H1 (cell line): ENCODE results near the gene ZNF771. TPM values are rescaled to one million over a fixed set of nuclear protein-coding genes. Genes with fewer than 3 reads are reported as not detected.

Experiments
- CTCF ChIA-PET: fragments of 300-600 bp; sonication (Branson Sonifier 250); formaldehyde crosslinking; loops from one replicate; lab custom pipeline; 2021; ENCODE audit not compliant: partially characterized antibody; lab: Charles Lee
- POLR2A ChIA-PET: fragments of 300-600 bp; sonication (Branson Sonifier 250); formaldehyde crosslinking; loops from one replicate; lab custom pipeline; 2021; ENCODE audit warnings: inconsistent platforms; ENCODE audit not compliant: partially characterized antibody; lab: Charles Lee
- DNase-seq, 2 experiments: peaks; one replicate each; pipeline versions ENCODE4 v3.0.0 to v3.0.0-alpha.2; 2010 to 2022; ENCODE audit warnings: low spot score in 2 of 2, low read depth in 1 of 2, mixed read lengths in 1 of 2
- FAIRE-seq: peaks from 2 replicates; lab custom pipeline; 2011; peaks lifted over from hg19 to GRCh38; lab: Jason Lieb, UNC
- H2AFZ ChIP-seq: 2 replicates; pipeline ENCODE4 v1.8.1; 2012; ENCODE audit warnings: low read length, inconsistent platforms
- H2AK5ac ChIP-seq: 2 replicates; pipeline ENCODE4 v1.6.1; 2013; ENCODE audit warnings: low read depth, low read length
- H2BK120ac ChIP-seq: replicated peaks from 2 replicates; pipeline ENCODE3; 2013; ENCODE audit warnings: low read depth, low read length, inconsistent platforms
- H2BK12ac ChIP-seq: 2 replicates; pipeline ENCODE4 v1.6.1; 2013; ENCODE audit warnings: low read depth, low read length
- H2BK15ac ChIP-seq: 2 replicates; pipeline ENCODE4 v1.6.1; 2013; ENCODE audit warnings: low read length
- H2BK20ac ChIP-seq: 2 replicates; pipeline ENCODE4 v1.6.1; 2013; ENCODE audit warnings: low read length
- H2BK5ac ChIP-seq: 2 replicates; pipeline ENCODE4 v1.6.1; 2013; ENCODE audit warnings: low read depth, low read length
- H3K14ac ChIP-seq: 2 replicates; pipeline ENCODE4 v1.6.1; 2013; ENCODE audit warnings: inconsistent platforms; ENCODE audit not compliant: insufficient read length
- H3K18ac ChIP-seq: 2 replicates; pipeline ENCODE4 v1.6.1; 2013; ENCODE audit warnings: low read length; ENCODE audit errors: extremely low read depth
- H3K23ac ChIP-seq: 2 replicates; pipeline ENCODE4 v1.6.1; 2013; ENCODE audit warnings: inconsistent platforms; ENCODE audit not compliant: insufficient read length
- H3K23me2 ChIP-seq: 2 replicates; pipeline ENCODE4 v1.6.1; 2013; ENCODE audit warnings: low read depth, low read length
- H3K27ac ChIP-seq: 2 replicates; pipeline ENCODE4 v1.6.1; 2011; ENCODE audit warnings: low read depth, low read length, inconsistent platforms
- H3K27me3 ChIP-seq, 4 experiments: replicated peaks in 1 of 4; 1 replicate in 1 of 4; 2 replicates in 3 of 4; pipeline versions ENCODE4 v1.6.1 to v1.8.1; 2011 to 2013; ENCODE audit warnings: low read length in 3 of 4, mild to moderate bottlenecking in 3 of 4, inconsistent platforms in 2 of 4, mixed read lengths in 2 of 4, moderate library complexity in 1 of 4; ENCODE audit not compliant: control insufficient read depth in 3 of 4, insufficient read depth in 3 of 4; ENCODE audit errors: extremely low read depth in 1 of 4
- H3K36me3 ChIP-seq, 4 experiments: 2 replicates each; pipeline versions ENCODE4 v1.6.1 to v1.8.1; 2011 to 2013; ENCODE audit warnings: mild to moderate bottlenecking in 4 of 4, low read length in 3 of 4, moderate library complexity in 2 of 4, control low read depth in 1 of 4, inconsistent platforms in 1 of 4; ENCODE audit not compliant: insufficient read depth in 4 of 4, control insufficient read depth in 2 of 4
- H3K4ac ChIP-seq: replicated peaks from 2 replicates; pipeline ENCODE3; 2013; ENCODE audit warnings: low read length, low read depth, mixed read lengths, inconsistent platforms; ENCODE audit not compliant: insufficient read length
- H3K4me1 ChIP-seq, 4 experiments: replicated peaks in 1 of 4; 1 replicate in 1 of 4; 2 replicates in 3 of 4; pipeline versions ENCODE4 v1.6.1 to v1.8.1; 2011 to 2013; ENCODE audit warnings: low read length in 3 of 4, inconsistent platforms in 2 of 4, mixed read lengths in 1 of 4; ENCODE audit not compliant: insufficient read depth in 4 of 4, control insufficient read depth in 3 of 4
- H3K4me2 ChIP-seq, 2 experiments: 2 replicates each; pipeline versions ENCODE4 v1.6.1 to v1.8.1; 2011 to 2013; ENCODE audit warnings: low read depth in 2 of 2, low read length in 2 of 2, control low read depth in 1 of 2, inconsistent platforms in 1 of 2, mild to moderate bottlenecking in 1 of 2; ENCODE audit not compliant: insufficient read depth in 1 of 2
- H3K4me3 ChIP-seq, 4 experiments: fragments of 200-600, 300-600 bp in 1 of 4; sonication (generic), shearing (Covaris generic), sonication (Bioruptor Twin) in 1 of 4; 2 replicates each; pipeline versions ENCODE4 v1.5.1 to v1.8.1; 2011 to 2016; ENCODE audit warnings: low read length in 4 of 4, low read depth in 3 of 4, control low read depth in 2 of 4, inconsistent platforms in 2 of 4, mild to moderate bottlenecking in 2 of 4, mixed read lengths in 1 of 4, moderate library complexity in 1 of 4; ENCODE audit not compliant: insufficient read depth in 2 of 4; ENCODE audit errors: extremely low read depth in 1 of 4
- H3K56ac ChIP-seq: replicated peaks from 2 replicates; pipeline ENCODE3; 2013; ENCODE audit warnings: low read depth, mild to moderate bottlenecking, mixed read lengths, low read length, inconsistent platforms; ENCODE audit not compliant: insufficient read length
- H3K79me1 ChIP-seq: 2 replicates; pipeline ENCODE4 v1.6.1; 2013; ENCODE audit warnings: low read depth, low read length, control low read depth
- H3K79me2 ChIP-seq, 2 experiments: 2 replicates each; pipeline versions ENCODE4 v1.6.1 to v1.8.1; 2012 to 2013; ENCODE audit warnings: low read length in 2 of 2, mild to moderate bottlenecking in 2 of 2, inconsistent platforms in 1 of 2; ENCODE audit not compliant: insufficient read depth in 2 of 2, control insufficient read depth in 1 of 2
- H3K9ac ChIP-seq, 4 experiments: replicated peaks in 1 of 4; 1 replicate in 1 of 4; 2 replicates in 3 of 4; pipeline versions ENCODE4 v1.6.1 to v1.8.1; 2011 to 2013; ENCODE audit warnings: low read depth in 3 of 4, low read length in 3 of 4, control low read depth in 2 of 4, mild to moderate bottlenecking in 2 of 4, moderate library complexity in 2 of 4, inconsistent platforms in 1 of 4; ENCODE audit errors: extremely low read depth in 1 of 4
- H3K9me3 ChIP-seq, 2 experiments: 2 replicates each; pipeline versions ENCODE4 v1.6.1 to v1.8.1; 2012 to 2013; ENCODE audit warnings: mild to moderate bottlenecking in 2 of 2, moderate library complexity in 2 of 2, control low read depth in 1 of 2, inconsistent platforms in 1 of 2, low read depth in 1 of 2, low read length in 1 of 2, mixed read lengths in 1 of 2; ENCODE audit not compliant: insufficient read depth in 2 of 2
- H4K20me1 ChIP-seq, 2 experiments: replicated peaks in 1 of 2; 2 replicates each; pipeline versions ENCODE3 to v1.8.1; 2011 to 2013; ENCODE audit warnings: inconsistent platforms in 2 of 2, low read length in 2 of 2, mild to moderate bottlenecking in 1 of 2; ENCODE audit not compliant: insufficient read depth in 2 of 2, control insufficient read depth in 1 of 2
- H4K5ac ChIP-seq: 2 replicates; pipeline ENCODE4 v1.6.1; 2013; ENCODE audit warnings: low read length, low read depth, mixed read lengths, inconsistent platforms; ENCODE audit not compliant: insufficient read length
- H4K8ac ChIP-seq: 2 replicates; pipeline ENCODE4 v1.8.0; 2013; ENCODE audit warnings: mild to moderate bottlenecking, moderate library complexity, low read length, inconsistent platforms; ENCODE audit not compliant: insufficient read depth; ENCODE audit errors: extremely low read depth
- H4K91ac ChIP-seq: replicated peaks from 2 replicates; pipeline ENCODE3; 2013; ENCODE audit warnings: low read length, mixed read lengths, inconsistent platforms; ENCODE audit not compliant: insufficient read length
- BACH1 ChIP-seq: IDR thresholded peaks from 2 replicates; pipeline ENCODE4 v1.6.1; 2012; ENCODE audit warnings: low read length, improper control_type of control experiment
- EZH2 ChIP-seq: fragments of 200-600 bp; sonication (generic); IDR thresholded peaks from 2 replicates; pipeline ENCODE4 v1.7.1; 2012; ENCODE audit warnings: low read depth, mild to moderate bottlenecking, moderate library complexity, low read length, inconsistent platforms; ENCODE audit not compliant: severe bottlenecking
- FOSL1 ChIP-seq: IDR thresholded peaks from 2 replicates; pipeline ENCODE4 v1.6.1; 2011; ENCODE audit warnings: mild to moderate bottlenecking, low read depth, low read length, moderate library complexity; ENCODE audit not compliant: insufficient read depth
- POLR2A ChIP-seq, 2 experiments: IDR thresholded peaks; 1 replicate in 1 of 2; 2 replicates in 1 of 2; pipeline ENCODE4 v1.6.1; 2011; ENCODE audit warnings: low read depth in 2 of 2, low read length in 2 of 2, mild to moderate bottlenecking in 2 of 2; ENCODE audit errors: control extremely low read depth in 1 of 2
- RBBP5 ChIP-seq: IDR thresholded peaks from 2 replicates; pipeline ENCODE4 v1.7.1; 2012; ENCODE audit warnings: low read depth, mild to moderate bottlenecking, inconsistent platforms, low read length, moderate library complexity, borderline replicate concordance
- RXRA ChIP-seq: IDR thresholded peaks from 2 replicates; pipeline ENCODE4 v1.6.1; 2011; ENCODE audit warnings: low read depth, mild to moderate bottlenecking, low read length, moderate library complexity; ENCODE audit not compliant: insufficient read depth
- TAF1 ChIP-seq: IDR thresholded peaks from 2 replicates; pipeline ENCODE4 v1.6.1; 2011; ENCODE audit warnings: mild to moderate bottlenecking, low read depth, low read length
- WGBS, 2 experiments: shearing (Covaris generic) in 1 of 2; methylation state at CpG; one replicate each; pipeline versions ENCODE4 v1.1.6 to v1.1.7; 2013 to 2015; ENCODE audit warnings: low lambda C conversion rate in 2 of 2, mixed read lengths in 2 of 2, inconsistent platforms in 1 of 2, low coverage in 1 of 2, missing lambda C conversion rate in 1 of 2; ENCODE audit not compliant: insufficient replicate concordance in 2 of 2, insufficient coverage in 1 of 2, insufficient read length in 1 of 2; ENCODE audit errors: extremely low coverage in 1 of 2, missing lambda C conversion rate in 1 of 2; 5-methylcytosine and 5-hydroxymethylcytosine counted together
- polyA plus RNA-seq, 7 experiments: library from polyadenylated mRNA; depleted of rRNA in 3 of 7; stranded (reverse) in 5 of 7; unstranded in 2 of 7; fragments of >200 nt in 5 of 7; fragments of 200-250 nt in 2 of 7; gene quantifications; 1 replicate in 5 of 7; 2 replicates in 1 of 7; 4 replicates in 1 of 7; pipeline versions ENCODE4 v1.2.1 to v1.2.3, GENCODE V29; 2011 to 2013; ENCODE audit warnings: missing spikeins in 2 of 7, mixed read lengths in 2 of 7
- total RNA-seq: library from RNA; stranded (reverse); fragmentation: NEBNext Ultra II Directional; extraction: Animal tissue kit (Norgen Biotek cat#: 25700); gene quantifications from 2 replicates; pipeline ENCODE4 v1.2.1, GENCODE V29; 2021

Gene ZNF771
- total and polyA plus RNA-seq, 2 of the 8 experiments (the other 6 are each of a cell fraction or from before 2014, with no cell fraction given) = 10.6 to 15.7 TPM

GRCh38 chr16:30397056-30397455 is 10.3 kb upstream of the ZNF771 start:
- no peaks in the 10 kb centered on the region; the same call in 1 of the 2 replicates for H3K79me1 ChIP-seq
- H3K4me2 ChIP-seq = peak overlapping the region in 1 of 2 experiments; percentile 94; a peak in 2 of 4 replicates
- H2BK20ac ChIP-seq = no peak overlapping the region
- DNase-seq = no peak
- 89% methylated on average over 4 of the region's 4 CpGs; no CpG with 5 or more reads in 1 of the 2 experiments for WGBS, 2 experiments
- H2AK5ac ChIP-seq = no peak overlapping the region
- no peak overlapping the region for H3K56ac ChIP-seq
- ChIA-PET CTCF (interaction anchor here (1.0 to 2.4 kb wide), 4 partner anchors 10 to 33 kb away, joined by 8 to 20 read pairs (median 10); partner anchors contain the start of gene ZNF771), POLR2A (interaction anchor here (1.2 to 12.6 kb wide), 6 partner anchors 10 to 48 kb away, joined by 3 to 151 read pairs (median 44); partner anchors contain the start of genes CD2BP2, MYL11, SEPTIN1 and ZNF771)
- H4K8ac ChIP-seq = no peak overlapping the region
- no peaks in the 10 kb centered on the region for H3K27me3 ChIP-seq
- no peak overlapping the region for H3K27ac ChIP-seq
- H3K4me1 ChIP-seq = peaks cover 0 to 15% (median 9%) of the 10 kb centered on the region in 4 experiments; a peak in 6 of 7 replicates
- H3K79me2 ChIP-seq = peaks cover 5 to 21% of the 10 kb centered on the region in 2 experiments; a peak in 2 of 4 replicates
- no peak overlapping the region for H3K23ac ChIP-seq
- no peak overlapping the region for H2BK15ac ChIP-seq
- H2BK120ac ChIP-seq = no peak overlapping the region
- H4K5ac ChIP-seq = no peak overlapping the region
- H3K4me3 ChIP-seq = no peak overlapping the region; a peak in 1 of 8 replicates
- no peak overlapping the region for H3K4ac ChIP-seq
- H3K23me2 ChIP-seq = peaks cover 11% of the 10 kb centered on the region; the same call in 1 of the 2 replicates
- peaks cover 4 to 21% (median 14%) of the 10 kb centered on the region in 4 experiments; a peak in 6 of 8 replicates for H3K36me3 ChIP-seq
- H2AFZ ChIP-seq = no peak overlapping the region
- no peak overlapping the region for H3K18ac ChIP-seq
- H3K9me3 ChIP-seq = no peaks in the 10 kb centered on the region
- H3K14ac ChIP-seq = no peak overlapping the region
- peaks cover 12 to 17% of the 10 kb centered on the region in 2 experiments for H4K20me1 ChIP-seq
- TF ChIP-seq BACH1 (no peak), POLR2A (IDR thresholded peaks at IDR 0.05; ENCODE audit: control extremely low read depth in 1 of 2, low read depth in 2 of 2, low read length in 2 of 2) (no peak), RBBP5 (no peak), EZH2 (no peak), FOSL1 (no peak), TAF1 (no peak), RXRA (no peak)
- FAIRE-seq = no peak
- H3K9ac ChIP-seq = no peak overlapping the region
- no peak overlapping the region for H2BK5ac ChIP-seq
- no peak overlapping the region for H2BK12ac ChIP-seq
- H4K91ac ChIP-seq = no peak overlapping the region
